Gastrocnemius medialis (tissue), 4 donors: ENCODE data around the gene ARHGAP10. TPM values are rescaled to one million over a fixed set of nuclear protein-coding genes. Genes with fewer than 3 reads are reported as not detected.

Experiments used
- ATAC-seq, 2 donors: fragments of 150-250 bp; one replicate each; pipeline ENCODE4 v1.9.1; 2016
- DNase-seq, 2 donors: peaks; one replicate each; pipeline ENCODE4 v3.0.0-alpha.2; 2019
- H3K27ac ChIP-seq, 4 donors: fragments of 200-600 bp; sonication (generic); 1 replicate in 1 of 4; 2 replicates in 3 of 4; pipeline ENCODE4 v1.5.1; 2016 to 2018; ENCODE audit warnings: mild to moderate bottlenecking in 2 of 4, moderate library complexity in 1 of 4
- H3K27me3 ChIP-seq, 3 donors: fragments of 200-600 bp; sonication (generic) in 2 of 3; 1 replicate in 1 of 3; 2 replicates in 2 of 3; pipeline versions ENCODE4 v1.5.1 to v1.6.0; 2016 to 2019; ENCODE audit warnings: mild to moderate bottlenecking in 1 of 3, moderate library complexity in 1 of 3
- H3K36me3 ChIP-seq, 2 donors: fragments of 200-600 bp; sonication (generic) in 1 of 2; one replicate each; pipeline ENCODE4 v1.5.1; 2017 to 2018
- H3K4me1 ChIP-seq, 2 donors: fragments of 200-600 bp; sonication (generic) in 1 of 2; one replicate each; pipeline ENCODE4 v1.5.1; 2016 to 2017; ENCODE audit warnings: mild to moderate bottlenecking in 2 of 2
- H3K4me3 ChIP-seq, 4 donors: fragments of 200-600 bp; sonication (generic) in 3 of 4; 1 replicate in 1 of 4; 2 replicates in 3 of 4; pipeline ENCODE4 v1.5.1; 2016 to 2019; ENCODE audit warnings: mild to moderate bottlenecking in 2 of 4
- H3K9me3 ChIP-seq, 3 donors: fragments of 200-600 bp; sonication (generic) in 2 of 3; 1 replicate in 1 of 3; 2 replicates in 2 of 3; pipeline ENCODE4 v1.5.1; 2016 to 2019
- CTCF ChIP-seq, 5 experiments: fragments of 450-650 bp in 3 of 5; fragments of 200-600 bp in 2 of 5; sonication (generic) in 2 of 5; IDR thresholded peaks in 4 of 5; conservative IDR thresholded peaks in 1 of 5; 1 replicate in 4 of 5; 2 replicates in 1 of 5; pipeline ENCODE4 v1.5.1; 2016 to 2019; ENCODE audit warnings: antibody characterized with exemption in 5 of 5, mild to moderate bottlenecking in 3 of 5, moderate library complexity in 3 of 5
- POLR2A ChIP-seq, 2 donors: fragments of 450-650 bp; IDR thresholded peaks; one replicate each; pipeline ENCODE4 v1.6.1; 2017; ENCODE audit warnings: antibody characterized with exemption in 2 of 2, mild to moderate bottlenecking in 2 of 2, moderate library complexity in 2 of 2
- in situ Hi-C, 4 donors: fragments of 200-750 bp; cut with MboI; loops; one replicate each; pipeline versions ENCODE4 v1.15.0 to v1.8.0; 2017; ENCODE audit warnings: low sequenced_read_pairs in 4 of 4
- intact Hi-C: fragments of 100-400 bp; cut with DNase I; formaldehyde crosslinking; loops from one replicate; pipeline ENCODE4 v1.15.1; 2023; ENCODE audit warnings: low total_unique reads
- total RNA-seq, 4 donors: library from RNA; depleted of rRNA; stranded (reverse); fragments of >200 nt; gene quantifications; one replicate each; pipeline versions ENCODE4 v1.1.0 to v1.2.3, GENCODE V29; 2016

ARHGAP10 gene
- total RNA-seq, 4 donors from 2014 or later: 22.1 to 34.6 (median 28.0) TPM

GRCh38 chr4:147809211-147809610 lies 77.3 kb downstream of the ARHGAP10 start:
- ATAC-seq (no peak), DNase-seq (no peak)
- Histone ChIP-seq H3K27me3 (no peaks in the 10 kb centered on the region), H3K27ac (no peak overlapping the region), H3K4me1 (peaks cover 34 to 48% of the 10 kb centered on the region in 2 donors), H3K36me3 (no peaks in the 10 kb centered on the region), H3K4me3 (no peak overlapping the region), H3K9me3 (no peaks in the 10 kb centered on the region)
- intact Hi-C loops: no loop called here
- TF ChIP-seq CTCF (IDR thresholded peaks at IDR 0.05 in 4 of 5, conservative IDR thresholded peaks at IDR 0.05 in 1 of 5): no peak
- no peak for TF ChIP-seq POLR2A (IDR thresholded peaks at IDR 0.05)
- in situ Hi-C loops: no loop called here

GRCh38 chr4:147811878-147812277 lies 80.0 kb downstream of the ARHGAP10 start:
- in situ Hi-C loops: no loop called here
- intact Hi-C loops: no loop called here
- Histone ChIP-seq H3K27ac (peak overlapping the region in 1 of 4 donors; percentile 77), H3K36me3 (no peaks in the 10 kb centered on the region), H3K4me1 (peaks cover 49 to 54% of the 10 kb centered on the region in 2 donors), H3K9me3 (no peaks in the 10 kb centered on the region), H3K27me3 (no peaks in the 10 kb centered on the region), H3K4me3 (no peak overlapping the region)
- TF ChIP-seq POLR2A (IDR thresholded peaks at IDR 0.05) (no peak), CTCF (IDR thresholded peaks at IDR 0.05 in 4 of 5, conservative IDR thresholded peaks at IDR 0.05 in 1 of 5) (no peak)
- ATAC-seq (no peak), DNase-seq (no peak)

GRCh38 chr4:147813109-147813773 lies 81.4 kb downstream of the ARHGAP10 start:
- intact Hi-C loops: no loop called here

GRCh38 chr4:147813973-147814372 lies 82.1 kb downstream of the ARHGAP10 start:
- H3K27ac ChIP-seq: peak overlapping the region; percentile 69 to 83 (median 78)
- H3K4me3 ChIP-seq: no peak overlapping the region
- DNase-seq: no peak
- ATAC-seq: no peak
- H3K9me3 ChIP-seq: no peaks in the 10 kb centered on the region
- in situ Hi-C loops (no loop called here), intact Hi-C loops (no loop called here)
- TF ChIP-seq CTCF (IDR thresholded peaks at IDR 0.05 in 4 of 5, conservative IDR thresholded peaks at IDR 0.05 in 1 of 5): no peak
- TF ChIP-seq POLR2A (IDR thresholded peaks at IDR 0.05): no peak
- peaks cover 58 to 65% of the 10 kb centered on the region in 2 donors for H3K4me1 ChIP-seq
- H3K36me3 ChIP-seq: no peaks in the 10 kb centered on the region
- no peaks in the 10 kb centered on the region for H3K27me3 ChIP-seq

More at GRCh38 chr4:147813109-147813773, 81.4 kb downstream of the ARHGAP10 start:
- Histone ChIP-seq H3K27me3 (no peaks in the 10 kb centered on the region), H3K36me3 (no peaks in the 10 kb centered on the region), H3K9me3 (no peaks in the 10 kb centered on the region), H3K4me1 (peaks cover 58 to 65% of the 10 kb centered on the region in 2 donors), H3K4me3 (peak overlapping the region in 3 of 4 donors; percentile 1 to 43 (median 29)), H3K27ac (peak overlapping the region; percentile 69 to 83 (median 78))
- no peak for TF ChIP-seq POLR2A (IDR thresholded peaks at IDR 0.05)
- TF ChIP-seq CTCF (IDR thresholded peaks at IDR 0.05 in 4 of 5, conservative IDR thresholded peaks at IDR 0.05 in 1 of 5): peak in 1 of 5 experiments; percentile 22
- peak; percentile 56 to 70 for ATAC-seq
- no peak for DNase-seq
- in situ Hi-C loops: no loop called here
